Kidney (tissue), 14 donors: ENCODE data around the gene NEK7. TPM values are rescaled to one million over a fixed set of nuclear protein-coding genes. Genes with fewer than 3 reads are reported as not detected.

Source experiments
- DNase-seq, 5 donors: peaks; one replicate each; pipeline ENCODE4 v3.0.0-alpha.2; 2013 to 2020
- FAIRE-seq: peaks from 2 replicates; lab custom pipeline; 2012; peaks lifted over from hg19 to GRCh38; lab: Jason Lieb, UNC
- H3K27ac ChIP-seq, 2 donors: one replicate each; pipeline ENCODE4 v1.7.0; 2013; ENCODE audit warnings: low read depth in 2 of 2, low read length in 2 of 2, inconsistent platforms in 1 of 2
- H3K27me3 ChIP-seq: one replicate; pipeline ENCODE4 v1.7.1; 2013; ENCODE audit warnings: low read length, inconsistent platforms; ENCODE audit not compliant: control insufficient read depth, insufficient read depth
- H3K36me3 ChIP-seq, 3 donors: one replicate each; pipeline versions ENCODE4 v1.7.0 to v1.7.1; 2013; ENCODE audit warnings: low read length in 3 of 3, control low read depth in 1 of 3, inconsistent platforms in 1 of 3; ENCODE audit not compliant: insufficient read depth in 3 of 3, control insufficient read depth in 2 of 3
- H3K4me1 ChIP-seq, 3 donors: one replicate each; pipeline versions ENCODE4 v1.7.0 to v1.7.1; 2013; ENCODE audit warnings: low read length in 3 of 3, inconsistent platforms in 1 of 3, low read depth in 1 of 3; ENCODE audit not compliant: control insufficient read depth in 2 of 3, insufficient read depth in 2 of 3
- H3K4me3 ChIP-seq, 3 donors: one replicate each; pipeline versions ENCODE4 v1.7.0 to v1.8.1; 2013; ENCODE audit warnings: low read length in 3 of 3, control low read depth in 1 of 3, inconsistent platforms in 1 of 3
- H3K9ac ChIP-seq, 3 donors: one replicate each; pipeline versions ENCODE4 v1.7.0 to v1.7.1; 2013; ENCODE audit warnings: low read length in 3 of 3, control low read depth in 1 of 3, inconsistent platforms in 1 of 3
- H3K9me3 ChIP-seq, 3 donors: one replicate each; pipeline versions ENCODE4 v1.7.0 to v1.7.1; 2013; ENCODE audit warnings: low read length in 3 of 3, control low read depth in 1 of 3, inconsistent platforms in 1 of 3; ENCODE audit not compliant: control insufficient read depth in 2 of 3, insufficient read depth in 1 of 3
- CTCF ChIP-seq: IDR thresholded peaks from 3 replicates; pipeline ENCODE4 v1.5.1; 2012; ENCODE audit warnings: mild to moderate bottlenecking, moderate library complexity, borderline replicate concordance; ENCODE audit not compliant: insufficient read depth; ENCODE audit errors: extremely low read depth
- intact Hi-C: fragments of 100-400 bp; cut with DNase I; formaldehyde crosslinking; loops from one replicate; pipeline ENCODE4 v1.11.1; 2022
- polyA plus RNA-seq: library from polyadenylated mRNA; stranded (reverse); fragments of 350-450 nt; fragmentation: Illumina TruSeq; extraction: RNeasy Lipid Tissue Mini Kit (QIAGEN cat#74804); gene quantifications from one replicate; pipeline ENCODE4 v1.2.3, GENCODE V29; 2014; ENCODE audit warnings: low read depth, low replicate concordance; ENCODE audit not compliant: insufficient read depth
- total RNA-seq: library from RNA; stranded (reverse); fragmentation: NEBNext Ultra II Directional; extraction: Animal tissue kit (Norgen Biotek cat#: 25700); gene quantifications from one replicate; pipeline ENCODE4 v1.2.1, GENCODE V29; 2021
- donor health status: control.
- donor health status: control.
- donor health status: control.
- donor health status: control.
- donor health status: control.
- donor health status: DM: yes; HTN: yes; CAD: no.
- donor health status: Normal renal cell carcinoma (clear cell type).

NEK7 gene
- total and polyA plus RNA-seq, 2 donors from 2014 or later = 17.3 to 65.5 TPM

- no peaks in the 10 kb centered on the region for H3K36me3 ChIP-seq
- no peak overlapping the region for H3K4me3 ChIP-seq
- H3K27me3 ChIP-seq = no peaks in the 10 kb centered on the region
- H3K4me1 ChIP-seq = no peaks in the 10 kb centered on the region
- H3K9me3 ChIP-seq = no peaks in the 10 kb centered on the region
- FAIRE-seq (no peak), DNase-seq (no peak)
- intact Hi-C loops = no loop called here
- no peak overlapping the region for H3K9ac ChIP-seq
- TF ChIP-seq CTCF = no peak
- H3K27ac ChIP-seq = no peak overlapping the region
Measured at GRCh38 chr1:198241553-198241952, 84.8 kb downstream of the NEK7 start.

GRCh38 chr1:198244772-198245171, 88.0 kb downstream of the NEK7 start:
- Histone ChIP-seq H3K4me1 (no peaks in the 10 kb centered on the region), H3K27me3 (no peaks in the 10 kb centered on the region), H3K9ac (no peak overlapping the region), H3K36me3 (no peaks in the 10 kb centered on the region), H3K9me3 (no peaks in the 10 kb centered on the region), H3K27ac (no peak overlapping the region), H3K4me3 (no peak overlapping the region)
- FAIRE-seq = no peak
- no peak for DNase-seq
- no peak for TF ChIP-seq CTCF
- intact Hi-C loops = no loop called here

- Histone ChIP-seq H3K4me1 (no peaks in the 10 kb centered on the region), H3K9me3 (no peaks in the 10 kb centered on the region), H3K9ac (no peak overlapping the region), H3K4me3 (no peak overlapping the region), H3K27me3 (no peaks in the 10 kb centered on the region), H3K36me3 (no peaks in the 10 kb centered on the region), H3K27ac (no peak overlapping the region)
- DNase-seq = no peak
- intact Hi-C loops = no loop called here
- FAIRE-seq = no peak
- no peak for TF ChIP-seq CTCF
Measured at GRCh38 chr1:198245379-198245778, 88.6 kb downstream of the NEK7 start.

GRCh38 chr1:198246337-198246736, 89.5 kb downstream of the NEK7 start:
- DNase-seq (no peak), FAIRE-seq (no peak)
- TF ChIP-seq CTCF = no peak
- Histone ChIP-seq H3K4me1 (no peaks in the 10 kb centered on the region), H3K27me3 (no peaks in the 10 kb centered on the region), H3K27ac (no peak overlapping the region), H3K4me3 (no peak overlapping the region), H3K9ac (no peak overlapping the region), H3K9me3 (no peaks in the 10 kb centered on the region), H3K36me3 (no peaks in the 10 kb centered on the region)
- intact Hi-C loops = no loop called here
